ENCODE data around the gene NKAP.

DNA sequence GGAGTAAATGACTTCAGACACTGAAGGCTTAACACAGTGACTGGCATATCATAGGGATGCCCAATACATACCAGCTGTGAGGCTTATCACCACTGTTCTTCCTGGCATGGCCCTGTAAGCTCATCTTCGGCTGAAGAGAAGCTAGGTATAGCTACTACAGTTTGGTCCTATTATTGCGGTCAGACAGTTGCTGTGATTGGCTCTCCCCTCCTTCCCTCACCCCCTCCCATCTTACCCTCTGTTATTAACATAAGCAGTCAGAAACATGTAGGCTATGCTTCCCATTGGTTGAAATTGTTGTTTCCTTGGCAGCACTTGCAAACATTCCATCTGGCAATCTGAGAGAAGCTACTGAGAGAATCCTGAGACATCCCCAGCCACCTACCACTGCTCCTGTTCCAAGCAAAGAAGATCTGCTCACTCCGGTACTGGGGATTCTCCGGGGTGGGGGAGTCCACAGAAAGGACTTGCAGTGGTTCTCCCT is 47.7 kb downstream of the NKAP start, which contains the start of gene AKAP14:
- TF ChIP-seq POLR2A (IDR thresholded peaks at IDR 0.05; ENCODE audit: low read depth, low read length) (no peak), POLR2AphosphoS5 (IDR thresholded peaks at IDR 0.05; ENCODE audit: low read depth, low read length) (no peak), TAF1 (IDR thresholded peaks at IDR 0.05; ENCODE audit: borderline replicate concordance, low read depth, low read length) (no peak)
